NCI-H510A treated with DMSO at 0.1 percent for 48 hours (cell line): Measurements from ENCODE around the gene TBKBP1.
"Not testable (repeated sequence)": the region's sequence is repeated elsewhere in the genome, so short reads cannot be mapped to it uniquely, and the experiment has no call there.

ENCODE experiments used
- DNase-seq: peaks from one replicate; lab custom pipeline; 2025; lab: John Stamatoyannopoulos, UW

Gene TBKBP1

DNA sequence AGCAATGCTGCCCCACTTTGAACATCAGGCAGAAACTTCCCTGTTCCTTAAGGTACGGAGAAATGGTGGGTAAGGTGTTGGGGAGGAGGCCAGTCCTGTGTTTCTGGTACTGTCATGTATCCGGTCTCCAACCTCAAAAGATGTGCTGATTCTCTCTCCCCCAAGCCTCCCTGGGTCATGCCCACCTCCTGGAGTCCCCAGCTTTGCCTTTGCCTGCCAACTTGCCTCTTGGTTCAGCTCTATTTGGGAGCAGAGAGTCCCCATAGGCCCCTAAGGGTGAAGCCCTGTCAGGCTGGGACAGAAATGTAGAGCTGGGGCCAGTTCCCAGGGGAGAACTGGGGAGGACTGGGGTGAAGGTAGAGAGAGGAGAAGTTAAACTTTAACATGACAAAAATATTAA is 37.4 kb downstream of the TBKBP1 start:
- DNase-seq = no peak

DNA sequence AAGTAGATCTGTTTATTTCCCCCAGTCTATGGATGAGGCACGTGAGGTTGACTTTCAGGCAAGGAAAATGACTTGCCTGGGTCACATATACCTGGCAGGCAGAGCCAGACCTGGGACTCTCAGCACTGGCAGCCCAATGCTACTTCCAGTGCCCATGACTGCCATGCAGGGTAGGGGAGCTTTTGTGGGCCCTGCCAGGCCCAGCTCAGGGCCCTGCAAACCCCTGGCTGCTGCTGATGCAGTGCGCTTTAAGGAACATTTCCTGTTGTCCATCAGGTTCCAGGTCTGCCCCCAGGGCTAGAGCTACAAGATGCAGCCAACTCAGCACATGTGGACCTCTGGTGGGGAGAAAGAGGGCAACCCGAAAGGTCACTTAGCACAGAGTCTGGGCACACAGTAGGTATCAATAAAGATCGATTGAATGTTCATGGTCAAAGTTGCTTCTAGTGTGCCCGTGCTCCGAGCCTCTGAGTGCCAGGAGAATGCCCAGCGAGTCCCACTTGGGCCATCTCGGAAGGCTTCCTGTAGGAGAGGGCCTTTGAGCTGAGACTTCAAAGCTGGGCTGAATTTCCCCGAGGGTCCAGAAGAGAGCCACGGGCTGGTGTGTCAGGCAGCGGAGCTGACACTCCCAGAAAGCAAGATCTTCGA is 38.6 kb downstream of the TBKBP1 start:
- no peak for DNase-seq

DNA sequence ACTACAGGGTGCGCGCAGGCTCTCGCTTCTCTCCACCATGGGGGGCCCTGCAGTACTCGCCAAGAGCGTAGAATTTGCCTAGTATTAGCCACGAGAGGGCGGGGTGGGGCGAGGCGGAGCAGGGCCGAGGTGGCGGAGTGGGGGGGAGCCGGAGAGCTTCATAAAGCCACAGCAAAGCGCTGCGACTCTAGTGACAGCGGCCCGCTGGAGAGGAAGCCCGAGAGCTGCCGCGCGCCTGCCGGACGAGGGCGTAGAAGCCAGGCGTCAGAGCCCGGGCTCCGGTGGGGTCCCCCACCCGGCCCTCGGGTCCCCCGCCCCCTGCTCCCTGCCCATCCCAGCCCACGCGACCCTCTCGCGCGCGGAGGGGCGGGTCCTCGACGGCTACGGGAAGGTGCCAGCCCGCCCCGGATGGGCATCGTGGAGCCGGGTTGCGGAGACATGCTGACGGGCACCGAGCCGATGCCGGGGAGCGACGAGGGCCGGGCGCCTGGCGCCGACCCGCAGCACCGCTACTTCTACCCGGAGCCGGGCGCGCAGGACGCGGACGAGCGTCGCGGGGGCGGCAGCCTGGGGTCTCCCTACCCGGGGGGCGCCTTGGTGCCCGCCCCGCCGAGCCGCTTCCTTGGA is 39.2 kb downstream of the TBKBP1 start, which contains the start of gene TBX21:
TBX21 (plus strand) TSS at position 190 of the 627 bp plus-strand sequence; CDS start at position 409, 219 bp downstream.
- DNase-seq = peak; percentile 65

DNA sequence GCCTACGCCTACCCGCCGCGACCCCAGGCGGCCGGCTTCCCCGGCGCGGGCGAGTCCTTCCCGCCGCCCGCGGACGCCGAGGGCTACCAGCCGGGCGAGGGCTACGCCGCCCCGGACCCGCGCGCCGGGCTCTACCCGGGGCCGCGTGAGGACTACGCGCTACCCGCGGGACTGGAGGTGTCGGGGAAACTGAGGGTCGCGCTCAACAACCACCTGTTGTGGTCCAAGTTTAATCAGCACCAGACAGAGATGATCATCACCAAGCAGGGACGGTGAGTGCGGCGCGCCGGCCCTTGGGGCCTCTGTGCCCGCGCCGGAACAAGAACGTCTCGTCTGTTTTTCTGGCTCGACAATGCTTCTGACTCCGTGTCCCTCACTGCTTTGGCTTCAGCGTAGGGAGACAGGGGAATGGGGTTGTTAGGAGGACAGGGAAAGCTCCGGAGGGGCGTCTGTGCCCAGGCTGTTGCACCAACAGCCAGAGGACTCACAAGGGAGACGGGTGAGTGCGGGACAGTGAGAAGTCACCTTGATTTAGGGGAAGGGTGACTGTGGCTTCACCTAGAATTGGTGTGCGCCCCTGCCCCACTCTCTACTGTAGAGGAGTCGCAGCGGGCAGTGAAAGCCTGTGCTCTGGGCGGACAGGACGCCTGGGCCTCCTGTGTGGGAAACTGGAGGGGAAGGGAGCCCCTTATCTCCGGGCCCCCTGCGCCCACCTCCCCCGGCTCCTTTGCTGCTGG is 39.9 kb downstream of the TBKBP1 start:
- no peak for DNase-seq

- no peak for DNase-seq
Measured at GRCh38 chr17:47735139-47735464, 41.1 kb downstream of the TBKBP1 start.

DNA sequence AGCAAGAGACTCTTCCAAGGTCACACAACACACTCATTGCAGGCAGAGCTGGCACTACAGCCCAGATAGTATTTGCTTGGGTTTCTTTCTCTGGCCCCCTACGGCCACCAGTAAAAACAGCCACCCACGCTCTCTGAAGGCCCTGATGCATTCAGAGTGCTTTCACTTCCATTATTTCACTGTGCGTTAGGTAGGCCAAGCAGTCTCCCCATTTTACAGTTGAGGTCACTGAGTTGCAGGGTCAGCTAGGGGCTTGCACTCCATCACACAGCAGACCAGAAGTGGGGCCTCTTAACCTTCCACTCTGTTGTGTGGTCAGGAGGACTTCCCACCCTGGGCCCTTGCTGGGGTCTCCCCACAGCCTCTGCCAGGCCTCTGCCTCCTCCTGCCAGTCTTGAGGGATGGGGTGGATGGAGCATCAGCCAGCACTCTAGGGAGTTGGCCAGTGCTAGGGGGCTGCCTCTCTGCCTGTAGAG is 41.6 kb downstream of the TBKBP1 start:
- no peak for DNase-seq

- no peak for DNase-seq
Measured at GRCh38 chr17:47736501-47737495, 42.8 kb downstream of the TBKBP1 start.

- no peak for DNase-seq
Measured at GRCh38 chr17:47738178-47738577, 44.2 kb downstream of the TBKBP1 start.

- no peak for DNase-seq
Measured at GRCh38 chr17:47739150-47739549, 45.2 kb downstream of the TBKBP1 start.

DNA sequence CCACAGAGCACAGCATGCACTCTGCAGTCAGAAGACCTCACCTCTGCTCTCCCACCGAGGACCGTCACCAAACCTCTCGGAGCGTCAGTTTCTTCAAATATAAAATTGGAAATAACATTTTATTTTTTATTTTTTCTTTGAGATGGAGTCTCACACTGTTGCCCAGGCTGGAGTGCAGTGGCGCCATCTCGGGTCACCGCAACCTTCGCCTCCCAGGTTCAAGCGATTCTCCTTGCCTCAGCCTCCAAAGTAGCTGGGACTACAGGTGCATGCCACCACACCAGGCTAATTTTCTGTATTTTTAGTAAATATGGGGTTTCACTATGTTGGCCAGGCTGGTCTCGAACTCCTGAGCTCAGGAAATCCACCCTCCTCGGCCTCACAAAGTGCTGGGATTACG is 46.0 kb downstream of the TBKBP1 start:
- not testable (repeated sequence) for DNase-seq

DNA sequence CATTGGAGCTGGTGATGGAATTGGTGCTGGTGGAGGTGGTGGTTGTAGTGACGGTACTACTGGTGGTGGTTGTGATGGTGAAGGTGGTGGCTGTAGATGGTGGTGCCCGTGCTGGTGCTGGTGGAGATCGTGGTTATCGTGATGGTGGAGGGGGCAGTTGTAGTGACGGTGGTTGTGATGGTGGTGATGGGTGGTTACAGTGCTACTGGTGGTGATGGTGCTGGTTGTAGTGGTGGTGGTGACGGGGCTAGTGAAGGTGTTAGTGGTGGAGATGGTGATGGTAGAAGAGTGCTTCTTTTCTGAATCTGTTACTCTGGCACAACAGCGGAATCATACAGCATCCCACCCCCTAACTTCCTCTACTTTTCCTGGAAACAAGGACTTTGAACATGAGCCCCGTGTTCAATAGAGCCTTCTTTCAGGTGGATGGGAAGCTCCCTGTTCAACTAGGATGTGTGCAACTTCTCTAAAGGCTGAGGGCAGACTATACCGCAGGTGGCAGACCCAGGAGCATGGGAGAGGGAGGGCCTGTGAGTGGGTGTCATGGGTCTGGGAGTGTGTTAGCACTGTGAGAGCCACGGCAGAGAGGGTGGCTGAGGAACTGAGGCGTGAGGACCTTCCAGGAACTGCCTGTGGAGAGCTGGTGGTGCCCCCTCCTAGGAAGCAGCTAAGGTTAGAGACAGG is 47.3 kb downstream of the TBKBP1 start:
- no peak for DNase-seq

DNA sequence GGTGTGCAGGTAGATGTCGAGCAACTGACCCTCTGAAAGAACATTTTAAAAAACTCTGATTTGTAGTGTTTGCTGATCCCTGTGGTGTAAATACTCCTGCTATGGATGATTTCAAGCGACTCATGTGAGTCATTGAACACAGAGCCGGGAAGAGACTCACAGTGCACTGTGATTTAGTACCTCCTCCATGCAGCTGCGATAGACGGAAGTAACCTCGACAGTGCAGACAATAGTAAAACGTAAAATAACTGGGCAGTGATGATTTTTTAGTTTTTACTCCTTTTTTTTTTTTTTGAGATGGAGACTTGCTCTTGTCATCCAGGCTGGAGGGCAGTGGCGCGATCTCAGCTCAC is 47.8 kb downstream of the TBKBP1 start:
- no peak for DNase-seq

GRCh38 chr17:47742319-47743181 is 48.6 kb downstream of the TBKBP1 start:
- no peak for DNase-seq

DNA sequence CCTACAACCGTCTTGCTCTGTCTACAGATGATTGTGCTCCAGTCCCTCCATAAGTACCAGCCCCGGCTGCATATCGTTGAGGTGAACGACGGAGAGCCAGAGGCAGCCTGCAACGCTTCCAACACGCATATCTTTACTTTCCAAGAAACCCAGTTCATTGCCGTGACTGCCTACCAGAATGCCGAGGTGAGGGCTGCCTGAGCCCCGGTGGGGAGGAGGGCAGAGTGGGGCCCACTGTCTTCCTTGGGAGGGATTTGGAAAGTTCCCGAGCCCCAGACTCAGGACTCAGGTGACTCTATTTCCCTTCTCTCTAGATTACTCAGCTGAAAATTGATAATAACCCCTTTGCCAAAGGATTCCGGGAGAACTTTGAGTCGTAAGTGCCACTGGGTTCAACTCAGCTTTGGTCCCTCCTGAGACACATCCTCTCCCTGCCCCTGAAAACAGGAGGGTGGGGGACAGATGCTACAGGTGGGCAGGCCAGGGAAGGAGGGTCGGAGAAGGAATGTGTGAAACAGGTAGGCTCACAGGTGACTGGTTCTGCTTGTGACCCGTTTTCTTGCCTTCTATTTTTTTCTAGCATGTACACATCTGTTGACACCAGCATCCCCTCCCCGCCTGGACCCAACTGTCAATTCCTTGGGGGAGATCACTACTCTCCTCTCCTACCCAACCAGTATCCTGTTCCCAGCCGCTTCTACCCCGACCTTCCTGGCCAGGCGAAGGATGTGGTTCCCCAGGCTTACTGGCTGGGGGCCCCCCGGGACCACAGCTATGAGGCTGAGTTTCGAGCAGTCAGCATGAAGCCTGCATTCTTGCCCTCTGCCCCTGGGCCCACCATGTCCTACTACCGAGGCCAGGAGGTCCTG is 50.4 kb downstream of the TBKBP1 start:
- DNase-seq = no peak

GRCh38 chr17:47745037-47745380 is 51.0 kb downstream of the TBKBP1 start:
- DNase-seq = no peak

DNA sequence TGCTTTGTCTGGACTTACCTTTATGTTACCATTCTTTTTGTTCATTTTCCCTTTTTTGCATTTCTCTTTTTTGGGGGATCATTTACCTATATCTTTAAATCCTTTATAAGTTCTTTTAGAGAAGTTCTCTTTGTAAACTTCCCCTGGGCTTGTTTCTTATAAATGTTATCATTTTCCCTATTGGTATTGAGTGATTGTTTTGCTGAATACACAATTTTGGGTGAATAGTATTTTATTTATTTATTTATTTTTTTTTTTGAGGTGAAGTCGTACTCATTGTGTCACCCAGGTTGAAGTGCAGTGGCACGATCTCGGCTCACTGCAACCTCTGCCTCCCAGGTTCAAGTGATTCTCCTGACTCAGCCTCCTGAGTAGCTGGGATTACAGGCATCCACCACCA is 57.5 kb downstream of the TBKBP1 start:
- DNase-seq = no peak

GRCh38 chr17:47757386-47757785 is 63.4 kb downstream of the TBKBP1 start:
- DNase-seq = no peak

- DNase-seq = no peak
Measured at GRCh38 chr17:47760409-47761140, 66.6 kb downstream of the TBKBP1 start.
